HepG2 (cell line): Measurements from ENCODE around the gene SOS2. TPM values are rescaled to one million over a fixed set of nuclear protein-coding genes. Genes with fewer than 3 reads are reported as not detected.

ENCODE experiments used
- ATAC-seq: fragments of 200-7000 bp; cut with Tn5 transposase; 3 replicates; pipeline ENCODE4 v1.9.1; 2020; ENCODE audit warnings: mild to moderate bottlenecking, moderate library complexity
- BruUV-seq: library from RNA; stranded (reverse); fragments of 400-500 nt; replicated peaks from 2 replicates; lab custom pipeline; 2021; lab: Mats Ljungman, UMichigan
- CTCF ChIA-PET: fragments of 300-600 bp; formaldehyde crosslinking; extraction: SDS; loops from one replicate; lab custom pipeline; 2021; ENCODE audit warnings: low total read pairs, inconsistent platforms, low intra/inter-chr PET ratio; lab: Yijun Ruan, JAX
- POLR2A ChIA-PET: fragments of 350-600 bp; sonication (Branson Sonifier 250); formaldehyde crosslinking; loops from one replicate; lab custom pipeline; 2020; ENCODE audit warnings: antibody characterized with exemption, inconsistent platforms; lab: Yijun Ruan, JAX
- DNase-seq: peaks from one replicate; pipeline ENCODE4 v3.0.0-alpha.2; 2015; ENCODE audit warnings: low spot score
- FAIRE-seq: peaks from 3 replicates; lab custom pipeline; 2011; peaks lifted over from hg19 to GRCh38; lab: Jason Lieb, UNC
- H2AFZ ChIP-seq: one replicate; pipeline ENCODE4 v1.6.1; 2011; ENCODE audit warnings: low read length, inconsistent platforms
- H3K27ac ChIP-seq: fragments of 300-600 bp; 3 replicates; pipeline ENCODE4 v1.8.0; 2011; ENCODE audit warnings: mixed run types, mild to moderate bottlenecking, mixed read lengths, low read length, inconsistent platforms; ENCODE audit not compliant: insufficient read depth; ENCODE audit errors: extremely low read length
- H3K27me3 ChIP-seq, 2 experiments: fragments of 200-600 bp in 1 of 2; 2 replicates in 1 of 2; 3 replicates in 1 of 2; pipeline versions ENCODE4 v1.6.0 to v1.8.0; 2011; ENCODE audit warnings: low read length in 2 of 2, mild to moderate bottlenecking in 2 of 2, moderate library complexity in 2 of 2, inconsistent platforms in 1 of 2; ENCODE audit not compliant: insufficient read depth in 2 of 2, control insufficient read depth in 1 of 2
- H3K36me3 ChIP-seq, 2 experiments: fragments of 200-600 bp in 1 of 2; replicated peaks in 1 of 2; 2 replicates in 1 of 2; 3 replicates in 1 of 2; pipeline versions ENCODE4 v1.5.1 to v1.8.0; 2011; ENCODE audit warnings: low read length in 2 of 2, inconsistent platforms in 1 of 2; ENCODE audit not compliant: insufficient read depth in 2 of 2, control insufficient read depth in 1 of 2
- H3K4me1 ChIP-seq: 2 replicates; pipeline ENCODE4 v1.5.1; 2012; ENCODE audit warnings: low read length, inconsistent platforms; ENCODE audit not compliant: insufficient read depth
- H3K4me2 ChIP-seq: 2 replicates; pipeline ENCODE4 v1.6.0; 2011; ENCODE audit warnings: low read depth, low read length, inconsistent platforms
- H3K4me3 ChIP-seq, 3 experiments: fragments of 200-600 bp in 1 of 3; sonication (generic), shearing (Covaris generic) in 1 of 3; replicated peaks in 1 of 3; 2 replicates each; pipeline ENCODE4 v1.5.1; 2011 to 2016; ENCODE audit warnings: low read length in 3 of 3, inconsistent platforms in 2 of 3, low read depth in 2 of 3, mild to moderate bottlenecking in 2 of 3, control low read depth in 1 of 3, mixed read lengths in 1 of 3; ENCODE audit not compliant: insufficient read depth in 1 of 3
- H3K79me2 ChIP-seq: one replicate; pipeline ENCODE4 v1.6.1; 2011; ENCODE audit warnings: low read length, inconsistent platforms; ENCODE audit not compliant: insufficient read depth
- H3K9ac ChIP-seq: 2 replicates; pipeline ENCODE4 v1.6.0; 2011; ENCODE audit warnings: mild to moderate bottlenecking, low read depth, low read length, inconsistent platforms; ENCODE audit not compliant: insufficient read depth
- H3K9me3 ChIP-seq: 2 replicates; pipeline ENCODE4 v1.5.1; 2012; ENCODE audit warnings: mild to moderate bottlenecking, low read length
- H4K20me1 ChIP-seq: 2 replicates; pipeline ENCODE4 v1.6.0; 2011; ENCODE audit warnings: inconsistent platforms, mild to moderate bottlenecking, low read length, moderate library complexity; ENCODE audit not compliant: insufficient read depth
- GPN1 ChIP-seq: sonication (generic); formaldehyde crosslinking; IDR thresholded peaks from 2 replicates; pipeline ENCODE4 v1.5.1; 2020; ENCODE audit warnings: missing genetic modification reagents, borderline replicate concordance
- HNRNPLL ChIP-seq: fragments of 200-400 bp; formaldehyde crosslinking; IDR thresholded peaks from 2 replicates; pipeline ENCODE4 v1.6.1; 2017; ENCODE audit warnings: mild to moderate bottlenecking, low read depth, low read length; ENCODE audit not compliant: poor library complexity, severe bottlenecking
- MAFK ChIP-seq, 2 experiments: IDR thresholded peaks in 1 of 2; conservative IDR thresholded peaks in 1 of 2; 2 replicates each; pipeline ENCODE4 v1.6.1; 2011; ENCODE audit warnings: improper control_type of control experiment in 2 of 2, low read length in 2 of 2
- POLR2G ChIP-seq: fragments of 200-400 bp; formaldehyde crosslinking; IDR thresholded peaks from 2 replicates; pipeline ENCODE4 v1.6.1; 2018; ENCODE audit warnings: mild to moderate bottlenecking, low read depth, low read length, moderate library complexity
- PRPF4 ChIP-seq: fragments of 200-400 bp; formaldehyde crosslinking; IDR thresholded peaks from 2 replicates; pipeline ENCODE4 v1.6.1; 2016; ENCODE audit warnings: low read length, low read depth; ENCODE audit not compliant: poor library complexity, severe bottlenecking
- SAFB2 ChIP-seq: sonication (generic); formaldehyde crosslinking; IDR thresholded peaks from 2 replicates; pipeline ENCODE4 v1.5.1; 2020; ENCODE audit warnings: missing genetic modification reagents, low read depth, mild to moderate bottlenecking, borderline replicate concordance
- SNRNP70 ChIP-seq: fragments of 200-400 bp; formaldehyde crosslinking; IDR thresholded peaks from 2 replicates; pipeline ENCODE4 v1.6.1; 2017; ENCODE audit warnings: mild to moderate bottlenecking, low read depth, low read length, moderate library complexity
- TCF12 ChIP-seq, 2 experiments: fragments of 450-650 bp in 1 of 2; sonication (generic) in 1 of 2; formaldehyde crosslinking in 1 of 2; IDR thresholded peaks; 2 replicates each; pipeline versions ENCODE4 v1.6.1 to v1.8.0; 2017 to 2022; ENCODE audit warnings: antibody characterized with exemption in 1 of 2, mild to moderate bottlenecking in 1 of 2, missing genetic modification reagents in 1 of 2, moderate library complexity in 1 of 2
- ZNF431 ChIP-seq: sonication (generic); formaldehyde crosslinking; IDR thresholded peaks from 2 replicates; pipeline ENCODE4 v1.9.0; 2022; ENCODE audit warnings: missing genetic modification reagents, low read depth, mild to moderate bottlenecking, borderline replicate concordance
- ZNF605 ChIP-seq: sonication (generic); formaldehyde crosslinking; IDR thresholded peaks from 2 replicates; pipeline ENCODE4 v1.8.0; 2022; ENCODE audit warnings: mild to moderate bottlenecking, missing genetic modification reagents
- WGBS: methylation state at CpG from one replicate; pipeline ENCODE4 v1.1.6; 2017; ENCODE audit warnings: low lambda C conversion rate; 5-methylcytosine and 5-hydroxymethylcytosine counted together
- in situ Hi-C: cut with HindIII; loops from 2 replicates; pipeline ENCODE4 v1.10.0; 2017; ENCODE audit warnings: low pct_unique_long_range_greater_than_20kb; ENCODE audit not compliant: extremely low pct_ligation_motif_present
- intact Hi-C: fragments of 100-400 bp; cut with micrococcal nuclease; formaldehyde crosslinking; loops from one replicate; pipeline ENCODE4 v1.10.0; 2022; ENCODE audit not compliant: unreplicated experiment
- polyA plus RNA-seq, 8 experiments: library from polyadenylated mRNA; depleted of rRNA in 3 of 8; stranded (reverse) in 7 of 8; unstranded in 1 of 8; fragments of >200 nt; fragmentation: Illumina TruSeq in 4 of 8; extraction: Trizol in 4 of 8; gene quantifications; 2 replicates each; pipeline versions ENCODE4 v1.2.1 to v1.2.3, GENCODE V29; 2011 to 2016; ENCODE audit warnings: low read depth in 4 of 8, missing spikeins in 1 of 8, mixed read lengths in 1 of 8; ENCODE audit not compliant: insufficient read depth in 1 of 8
- total RNA-seq, 5 experiments: library from RNA; depleted of rRNA; stranded (reverse); fragments of >200 nt; fragmentation: Illumina TruSeq; extraction: Trizol; gene quantifications; 2 replicates each; pipeline ENCODE4 v1.2.3, GENCODE V29; 2016; ENCODE audit warnings: low read depth in 1 of 5
- TF ChIP-seq, protein P1 (sequence below): sonication (generic); formaldehyde crosslinking; IDR thresholded peaks from 2 replicates; pipeline ENCODE4 v1.4.0; 2020; ENCODE audit warnings: missing genetic modification reagents
- TF ChIP-seq, protein P2 (sequence below): sonication (generic); formaldehyde crosslinking; IDR thresholded peaks from 2 replicates; pipeline ENCODE4 v1.5.0; 2020; ENCODE audit warnings: missing genetic modification reagents
- TF ChIP-seq, protein P3 (sequence below): sonication (generic); formaldehyde crosslinking; IDR thresholded peaks from 2 replicates; pipeline ENCODE4 v1.5.1; 2020; ENCODE audit warnings: missing genetic modification reagents, mild to moderate bottlenecking, borderline replicate concordance
- TF ChIP-seq, protein P4 (sequence below): sonication (generic); formaldehyde crosslinking; IDR thresholded peaks from 2 replicates; pipeline ENCODE4 v1.4.0; 2020; ENCODE audit warnings: missing genetic modification reagents, mild to moderate bottlenecking, borderline replicate concordance
- TF ChIP-seq, protein P5 (sequence below): sonication (generic); formaldehyde crosslinking; conservative IDR thresholded peaks from 2 replicates; pipeline ENCODE4 v1.8.0; 2022; ENCODE audit warnings: low read depth, missing genetic modification reagents

SOS2 gene
- total and polyA plus RNA-seq, 2 of the 13 experiments (the other 11 are each of a cell fraction or from before 2014, with no cell fraction given), result 9.3 to 12.1 TPM

DNA sequence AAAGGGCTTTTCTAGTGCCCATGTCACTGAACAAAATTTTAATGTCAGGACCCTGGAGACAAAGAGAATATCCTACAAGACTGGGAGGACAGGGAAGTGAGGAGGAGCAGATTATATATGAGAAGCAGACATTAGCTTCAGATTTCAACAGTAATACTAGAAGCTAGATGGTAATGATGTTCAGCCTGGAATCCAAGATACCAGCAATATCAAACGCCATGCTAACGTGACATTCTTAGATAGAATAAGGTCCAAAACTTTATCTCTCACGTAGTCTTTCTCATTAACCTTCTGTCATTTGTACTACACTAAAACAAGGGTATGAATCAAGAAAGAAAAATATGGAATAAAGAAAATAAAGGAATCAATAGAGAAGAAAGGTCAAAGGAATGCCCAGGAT is 18.7 kb downstream of the SOS2 start:
- Histone ChIP-seq H3K79me2 (peaks cover 7% of the 10 kb centered on the region), H3K27ac (no peak overlapping the region), H3K27me3 (no peaks in the 10 kb centered on the region), H4K20me1 (no peaks in the 10 kb centered on the region), H3K9ac (no peak overlapping the region), H3K4me3 (no peak overlapping the region), H3K4me1 (peaks cover 6% of the 10 kb centered on the region; the same call in 1 of the 2 replicates), H2AFZ (no peak overlapping the region), H3K36me3 (no peaks in the 10 kb centered on the region), H3K4me2 (no peak overlapping the region), H3K9me3 (no peaks in the 10 kb centered on the region)
- intact Hi-C loops (no loop called here), in situ Hi-C loops (no loop called here)
- ATAC-seq (no peak), DNase-seq (no peak), FAIRE-seq (no peak)
- POLR2A ChIA-PET, result no interaction called here
- 67% methylated on average over 3 of the region's 3 CpGs for WGBS
- TF ChIP-seq, protein P1, sequence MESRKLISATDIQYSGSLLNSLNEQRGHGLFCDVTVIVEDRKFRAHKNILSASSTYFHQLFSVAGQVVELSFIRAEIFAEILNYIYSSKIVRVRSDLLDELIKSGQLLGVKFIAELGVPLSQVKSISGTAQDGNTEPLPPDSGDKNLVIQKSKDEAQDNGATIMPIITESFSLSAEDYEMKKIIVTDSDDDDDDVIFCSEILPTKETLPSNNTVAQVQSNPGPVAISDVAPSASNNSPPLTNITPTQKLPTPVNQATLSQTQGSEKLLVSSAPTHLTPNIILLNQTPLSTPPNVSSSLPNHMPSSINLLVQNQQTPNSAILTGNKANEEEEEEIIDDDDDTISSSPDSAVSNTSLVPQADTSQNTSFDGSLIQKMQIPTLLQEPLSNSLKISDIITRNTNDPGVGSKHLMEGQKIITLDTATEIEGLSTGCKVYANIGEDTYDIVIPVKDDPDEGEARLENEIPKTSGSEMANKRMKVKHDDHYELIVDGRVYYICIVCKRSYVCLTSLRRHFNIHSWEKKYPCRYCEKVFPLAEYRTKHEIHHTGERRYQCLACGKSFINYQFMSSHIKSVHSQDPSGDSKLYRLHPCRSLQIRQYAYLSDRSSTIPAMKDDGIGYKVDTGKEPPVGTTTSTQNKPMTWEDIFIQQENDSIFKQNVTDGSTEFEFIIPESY (CRISPR knock-in tag), result no peak
- TF ChIP-seq, protein P2, sequence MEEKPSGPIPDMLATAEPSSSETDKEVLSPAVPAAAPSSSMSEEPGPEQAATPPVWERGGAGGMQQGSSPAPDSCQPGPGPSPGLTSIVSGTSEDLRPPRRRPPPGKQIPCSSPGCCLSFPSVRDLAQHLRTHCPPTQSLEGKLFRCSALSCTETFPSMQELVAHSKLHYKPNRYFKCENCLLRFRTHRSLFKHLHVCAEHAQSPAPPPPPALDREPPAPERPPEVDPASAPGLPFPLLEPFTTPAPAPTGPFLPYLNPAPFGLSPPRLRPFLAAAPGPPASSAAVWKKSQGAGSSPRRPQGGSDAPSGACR (CRISPR knock-in tag), result no peak
- TF ChIP-seq, protein P3, sequence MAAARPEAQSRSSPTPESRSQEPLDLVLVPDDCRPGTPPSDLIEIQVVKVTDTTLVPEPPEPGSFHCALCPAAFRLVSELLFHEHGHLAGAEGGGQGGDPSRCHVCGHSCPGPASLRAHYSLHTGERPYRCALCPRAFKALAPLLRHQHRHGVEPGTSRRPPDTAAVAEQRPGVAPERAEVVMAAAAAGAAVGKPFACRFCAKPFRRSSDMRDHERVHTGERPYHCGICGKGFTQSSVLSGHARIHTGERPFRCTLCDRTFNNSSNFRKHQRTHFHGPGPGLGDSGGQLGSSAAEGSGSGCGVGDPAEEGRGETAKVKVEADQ, result no peak
- no peak for TF ChIP-seq ZNF431 (CRISPR knock-in tag)
- no peak for TF ChIP-seq POLR2G
- no peak for TF ChIP-seq MAFK (conservative IDR thresholded peaks at IDR 0.05 in 1 of 2, IDR thresholded peaks at IDR 0.05 in 1 of 2; ENCODE audit: low read length in 2 of 2)
- TF ChIP-seq, protein P4, sequence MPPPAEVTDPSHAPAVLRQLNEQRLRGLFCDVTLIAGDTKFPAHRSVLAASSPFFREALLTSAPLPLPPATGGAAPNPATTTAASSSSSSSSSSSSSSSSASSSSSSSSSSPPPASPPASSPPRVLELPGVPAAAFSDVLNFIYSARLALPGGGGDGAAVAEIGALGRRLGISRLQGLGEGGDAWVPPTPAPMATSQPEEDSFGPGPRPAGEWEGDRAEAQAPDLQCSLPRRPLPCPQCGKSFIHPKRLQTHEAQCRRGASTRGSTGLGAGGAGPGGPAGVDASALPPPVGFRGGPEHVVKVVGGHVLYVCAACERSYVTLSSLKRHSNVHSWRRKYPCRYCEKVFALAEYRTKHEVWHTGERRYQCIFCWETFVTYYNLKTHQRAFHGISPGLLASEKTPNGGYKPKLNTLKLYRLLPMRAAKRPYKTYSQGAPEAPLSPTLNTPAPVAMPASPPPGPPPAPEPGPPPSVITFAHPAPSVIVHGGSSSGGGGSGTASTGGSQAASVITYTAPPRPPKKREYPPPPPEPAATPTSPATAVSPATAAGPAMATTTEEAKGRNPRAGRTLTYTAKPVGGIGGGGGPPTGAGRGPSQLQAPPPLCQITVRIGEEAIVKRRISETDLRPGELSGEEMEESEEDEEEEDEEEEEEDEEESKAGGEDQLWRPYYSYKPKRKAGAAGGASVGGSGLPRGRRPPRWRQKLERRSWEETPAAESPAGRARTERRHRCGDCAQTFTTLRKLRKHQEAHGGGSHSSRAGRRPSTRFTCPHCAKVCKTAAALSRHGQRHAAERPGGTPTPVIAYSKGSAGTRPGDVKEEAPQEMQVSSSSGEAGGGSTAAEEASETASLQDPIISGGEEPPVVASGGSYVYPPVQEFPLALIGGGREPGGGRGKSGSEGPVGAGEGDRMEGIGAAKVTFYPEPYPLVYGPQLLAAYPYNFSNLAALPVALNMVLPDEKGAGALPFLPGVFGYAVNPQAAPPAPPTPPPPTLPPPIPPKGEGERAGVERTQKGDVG (CRISPR knock-in tag), result no peak
- no peak for TF ChIP-seq ZNF605 (CRISPR knock-in tag)
- no peak for TF ChIP-seq GPN1 (CRISPR knock-in tag)
- TF ChIP-seq HNRNPLL, result no peak
- TF ChIP-seq SNRNP70, result no peak
- TF ChIP-seq SAFB2 (CRISPR knock-in tag), result no peak
- no peak for TF ChIP-seq TCF12 (IDR thresholded peaks at IDR 0.05)
- no peak for TF ChIP-seq TCF12 (CRISPR knock-in tag; IDR thresholded peaks at IDR 0.05)
- TF ChIP-seq, protein P5, sequence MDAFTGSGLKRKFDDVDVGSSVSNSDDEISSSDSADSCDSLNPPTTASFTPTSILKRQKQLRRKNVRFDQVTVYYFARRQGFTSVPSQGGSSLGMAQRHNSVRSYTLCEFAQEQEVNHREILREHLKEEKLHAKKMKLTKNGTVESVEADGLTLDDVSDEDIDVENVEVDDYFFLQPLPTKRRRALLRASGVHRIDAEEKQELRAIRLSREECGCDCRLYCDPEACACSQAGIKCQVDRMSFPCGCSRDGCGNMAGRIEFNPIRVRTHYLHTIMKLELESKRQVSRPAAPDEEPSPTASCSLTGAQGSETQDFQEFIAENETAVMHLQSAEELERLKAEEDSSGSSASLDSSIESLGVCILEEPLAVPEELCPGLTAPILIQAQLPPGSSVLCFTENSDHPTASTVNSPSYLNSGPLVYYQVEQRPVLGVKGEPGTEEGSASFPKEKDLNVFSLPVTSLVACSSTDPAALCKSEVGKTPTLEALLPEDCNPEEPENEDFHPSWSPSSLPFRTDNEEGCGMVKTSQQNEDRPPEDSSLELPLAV (CRISPR knock-in tag), result no peak
- no peak for TF ChIP-seq PRPF4
- CTCF ChIA-PET, result no interaction called here
- BruUV-seq, result no TSS peak
